K562 (cell line): ENCODE measurements around the gene PTPRM. TPM values are rescaled to one million over a fixed set of nuclear protein-coding genes. Genes with fewer than 3 reads are reported as not detected.

Experiments
- ATAC-seq: fragments of 200-7000 bp; cut with Tn5 transposase; 3 replicates; pipeline ENCODE4 v1.9.1; 2020; ENCODE audit warnings: moderate library complexity
- BruUV-seq: library from RNA; stranded (reverse); fragments of 400-500 nt; replicated peaks from 2 replicates; lab custom pipeline; 2021; lab: Mats Ljungman, UMichigan
- CTCF ChIA-PET: fragments of 300-600 bp; formaldehyde crosslinking; extraction: SDS; loops from one replicate; lab custom pipeline; 2021; ENCODE audit warnings: low intra/inter-chr PET ratio; lab: Yijun Ruan, JAX
- POLR2A ChIA-PET: fragments of 300-600, 350-650 bp; sonication (Branson Sonifier 250); formaldehyde crosslinking; extraction: SDS; loops from one replicate; lab custom pipeline; 2021; ENCODE audit warnings: antibody characterized with exemption, inconsistent platforms; lab: Yijun Ruan, JAX
- DNase-seq, 4 experiments: peaks; one replicate each; pipeline versions ENCODE4 v3.0.0 to v3.0.0-alpha.2; 2011 to 2018; ENCODE audit warnings: low spot score in 3 of 4, mixed read lengths in 3 of 4; ENCODE audit errors: extremely low read depth in 1 of 4
- FAIRE-seq: peaks from 2 replicates; lab custom pipeline; 2011; peaks lifted over from hg19 to GRCh38; lab: Jason Lieb, UNC
- H2AFZ ChIP-seq: 2 replicates; pipeline ENCODE4 v1.6.0; 2011; ENCODE audit warnings: low read depth, low read length, control low read depth, inconsistent platforms
- H3K27ac ChIP-seq: fragments of 200-600 bp; 3 replicates; pipeline ENCODE4 v1.8.0; 2011; ENCODE audit warnings: low read depth, mild to moderate bottlenecking, control low read depth, inconsistent platforms, low read length, moderate library complexity, mixed read lengths; ENCODE audit errors: extremely low read depth
- H3K27me3 ChIP-seq, 2 experiments: fragments of 300-600 bp in 1 of 2; 2 replicates in 1 of 2; 3 replicates in 1 of 2; pipeline versions ENCODE4 v1.6.0 to v1.8.0; 2011; ENCODE audit warnings: inconsistent platforms in 2 of 2, low read length in 2 of 2, mild to moderate bottlenecking in 1 of 2, mixed read lengths in 1 of 2, moderate library complexity in 1 of 2; ENCODE audit not compliant: control insufficient read depth in 2 of 2, insufficient read depth in 2 of 2
- H3K36me3 ChIP-seq: fragments of 300-600 bp; 3 replicates; pipeline ENCODE4 v1.8.0; 2011; ENCODE audit warnings: mild to moderate bottlenecking, low read length, inconsistent platforms; ENCODE audit not compliant: control insufficient read depth, insufficient read depth
- H3K4me1 ChIP-seq, 2 experiments: fragments of 200-600 bp in 1 of 2; replicated peaks in 1 of 2; 2 replicates in 1 of 2; 3 replicates in 1 of 2; pipeline versions ENCODE4 v1.5.1 to v1.8.0; 2011; ENCODE audit warnings: inconsistent platforms in 2 of 2, low read length in 2 of 2, mild to moderate bottlenecking in 1 of 2, mixed read lengths in 1 of 2, moderate library complexity in 1 of 2; ENCODE audit not compliant: control insufficient read depth in 2 of 2, insufficient read depth in 2 of 2
- H3K4me2 ChIP-seq: 2 replicates; pipeline ENCODE4 v1.6.1; 2011; ENCODE audit warnings: low read length, control low read depth, inconsistent platforms, mixed read lengths; ENCODE audit not compliant: insufficient read depth
- H3K4me3 ChIP-seq: fragments of 200-600 bp; sonication (generic), shearing (Covaris generic); 2 replicates; pipeline ENCODE4 v1.5.1; 2016; ENCODE audit warnings: control low read depth, inconsistent platforms
- H3K79me2 ChIP-seq: fragments of 200-600 bp; 3 replicates; pipeline ENCODE4 v1.8.0; 2011; ENCODE audit warnings: low read length, inconsistent platforms; ENCODE audit not compliant: control insufficient read depth, insufficient read depth
- H3K9ac ChIP-seq, 2 experiments: 2 replicates each; pipeline versions ENCODE4 v1.6.0 to v1.6.1; 2011; ENCODE audit warnings: low read depth in 2 of 2, low read length in 2 of 2, control low read depth in 1 of 2, inconsistent platforms in 1 of 2, mild to moderate bottlenecking in 1 of 2, mixed read lengths in 1 of 2; ENCODE audit not compliant: insufficient read depth in 1 of 2
- H3K9me1 ChIP-seq: one replicate; pipeline ENCODE4 v1.6.0; 2011; ENCODE audit warnings: inconsistent platforms, mild to moderate bottlenecking, low read length, moderate library complexity; ENCODE audit not compliant: control insufficient read depth, insufficient read depth
- H3K9me3 ChIP-seq: replicated peaks from 2 replicates; pipeline ENCODE4 v1.5.1; 2011; ENCODE audit warnings: low read depth, low read length, inconsistent platforms; ENCODE audit not compliant: control insufficient read depth, insufficient read depth
- H4K20me1 ChIP-seq: replicated peaks from 2 replicates; pipeline ENCODE4 v1.6.1; 2011; ENCODE audit warnings: low read length, inconsistent platforms, mixed read lengths; ENCODE audit not compliant: control insufficient read depth, insufficient read depth
- CHD1 ChIP-seq: fragments of 200-600 bp; sonication (generic); IDR thresholded peaks from one replicate; pipeline ENCODE4 v1.6.1; 2012; ENCODE audit warnings: mild to moderate bottlenecking, moderate library complexity, low read length, inconsistent platforms
- FOXK1 ChIP-seq: sonication (generic); formaldehyde crosslinking; IDR thresholded peaks from 2 replicates; pipeline ENCODE4 v1.8.0; 2022; ENCODE audit warnings: missing genetic modification reagents, mild to moderate bottlenecking, borderline replicate concordance
- MAFF ChIP-seq: IDR thresholded peaks from 2 replicates; pipeline ENCODE4 v1.6.1; 2012; ENCODE audit warnings: low read length, improper control_type of control experiment
- NELFE ChIP-seq: IDR thresholded peaks from 2 replicates; pipeline ENCODE4 v1.6.1; 2011; ENCODE audit warnings: mild to moderate bottlenecking; ENCODE audit not compliant: insufficient read depth, insufficient read length
- RFX5 ChIP-seq: IDR thresholded peaks from 2 replicates; pipeline ENCODE4 v1.6.1; 2011; ENCODE audit warnings: low read depth, mild to moderate bottlenecking, improper control_type of control experiment, low read length
- SPI1 ChIP-seq: IDR thresholded peaks from 2 replicates; pipeline ENCODE4 v1.6.1; 2011; ENCODE audit warnings: low read depth, low read length, control low read depth, borderline replicate concordance
- STAT6 ChIP-seq: sonication (generic); formaldehyde crosslinking; IDR thresholded peaks from 2 replicates; pipeline ENCODE4 v1.8.1; 2023; ENCODE audit warnings: mild to moderate bottlenecking, missing genetic modification reagents
- VEZF1 ChIP-seq: fragments of 200-800 bp; sonication (Bioruptor generic); IDR thresholded peaks from 2 replicates; pipeline ENCODE4 v1.6.1; 2017; ENCODE audit warnings: missing genetic modification characterization, missing compliant biosample characterization
- ZMIZ1 ChIP-seq, 2 experiments: fragments of 150-350 bp in 1 of 2; IDR thresholded peaks; 2 replicates each; pipeline ENCODE4 v1.6.1; 2012 to 2016; ENCODE audit warnings: low read depth in 2 of 2, low read length in 2 of 2, mild to moderate bottlenecking in 1 of 2, moderate library complexity in 1 of 2
- ZNF217 ChIP-seq: sonication (generic); formaldehyde crosslinking; IDR thresholded peaks from 2 replicates; pipeline ENCODE4 v1.8.0; 2022; ENCODE audit warnings: mild to moderate bottlenecking, missing genetic modification reagents
- WGBS: fragments of 100-300 bp; shearing (Covaris generic); methylation state at CpG from one replicate; pipeline ENCODE4 v1.1.6; 2016; ENCODE audit warnings: low coverage, mixed read lengths; ENCODE audit not compliant: insufficient coverage; ENCODE audit errors: missing lambda C conversion rate; 5-methylcytosine and 5-hydroxymethylcytosine counted together
- in situ Hi-C: fragments of 300-500 bp; cut with MboI; formaldehyde crosslinking; loops from 4 replicates; pipeline ENCODE4 v1.15.0; 2018; ENCODE audit warnings: inconsistent platforms, mixed read lengths
- intact Hi-C: fragments of 100-400 bp; cut with micrococcal nuclease; formaldehyde crosslinking; loops from 2 replicates; pipeline ENCODE4 v1.14.2; 2022
- polyA plus RNA-seq, 8 experiments: library from polyadenylated mRNA; depleted of rRNA in 4 of 8; stranded (reverse) in 5 of 8; unstranded in 3 of 8; fragments of >200 nt; fragmentation: Nextera tagmentation in 2 of 8; fragmentation: Illumina TruSeq in 1 of 8; extraction: Ambion mirVana in 2 of 8; extraction: Trizol in 1 of 8; gene quantifications; 2 replicates each; pipeline versions ENCODE4 v1.2.1 to v1.2.3, GENCODE V29; 2011 to 2014; ENCODE audit warnings: inconsistent platforms in 1 of 8, missing spikeins in 1 of 8
- total RNA-seq, 7 experiments: library from RNA; depleted of rRNA in 6 of 7; stranded (reverse); fragments of >200 nt in 6 of 7; fragmentation: Illumina TruSeq in 2 of 7; extraction: Trizol in 2 of 7; gene quantifications; 2 replicates each; pipeline versions ENCODE4 v1.2.1 to v1.2.3, GENCODE V29; 2011 to 2021; ENCODE audit warnings: low replicate concordance in 1 of 7

Gene PTPRM
- total and polyA plus RNA-seq, 9 of the 15 experiments (the other 6 are each of a cell fraction or from before 2014, with no cell fraction given), result 0.03 to 0.16 (median 0.08) TPM; not detected in 3

- no peak for TF ChIP-seq STAT6
- TF ChIP-seq SPI1, result no peak
- no peak for TF ChIP-seq VEZF1 (CRISPR knock-in tag)
- TF ChIP-seq, all 486 proteins: peak for 2
These were observed 176.1 kb downstream of the PTPRM start (continued) for GRCh38 chr18:7743256-7743655.

- intact Hi-C loops (no loop called here), in situ Hi-C loops (no loop called here)
- ChIA-PET CTCF (no interaction called here), POLR2A (no interaction called here)
- Histone ChIP-seq H3K79me2 (no peaks in the 10 kb centered on the region), H3K4me3 (no peak overlapping the region), H3K27me3 (no peaks in the 10 kb centered on the region), H3K36me3 (no peaks in the 10 kb centered on the region), H3K4me1 (no peaks in the 10 kb centered on the region), H3K9me1 (no peaks in the 10 kb centered on the region), H4K20me1 (no peaks in the 10 kb centered on the region), H3K9ac (no peak overlapping the region), H3K4me2 (no peak overlapping the region), H3K27ac (no peak overlapping the region), H3K9me3 (no peaks in the 10 kb centered on the region), H2AFZ (no peak overlapping the region)
- BruUV-seq, result no TSS peak
- no peak for TF ChIP-seq MAFF
- TF ChIP-seq ZNF217 (CRISPR knock-in tag), result no peak
- no peak for TF ChIP-seq ZMIZ1 (IDR thresholded peaks at IDR 0.05; ENCODE audit: low read depth in 2 of 2, low read length in 2 of 2)
- TF ChIP-seq NELFE, result no peak
- TF ChIP-seq CHD1, result no peak
- no peak for TF ChIP-seq FOXK1 (CRISPR knock-in tag)
- TF ChIP-seq RFX5, result no peak
- FAIRE-seq (no peak), ATAC-seq (no peak), DNase-seq (no peak)
- WGBS, result 1% methylated on average over 3 of the region's 3 CpGs
These were observed 179.0 kb downstream of the PTPRM start for GRCh38 chr18:7746106-7746505.
